ENCODE results near the gene GYS1.
"Not testable (repeated sequence)": the region's sequence is repeated elsewhere in the genome, so short reads cannot be mapped to it uniquely, and the experiment has no call there.

GYS1 gene

GRCh38 chr19:48993175-48994034, at the start of gene GYS1, which contains the start of gene RUVBL2:
Gene GYS1 (minus strand): TSS chr19:48993309. CDS start chr19:48993112, 197 bp downstream.
Gene RUVBL2 (plus strand): TSS chr19:48993887. CDS start chr19:48993912, 25 bp downstream.
- peak; percentile 98 for DNase-seq (ENCODE audit: low read depth)

- DNase-seq (ENCODE audit: low read depth): not testable (repeated sequence)
Observed at GRCh38 chr19:49042666-49043065, 49.6 kb upstream of the GYS1 start.

DNA sequence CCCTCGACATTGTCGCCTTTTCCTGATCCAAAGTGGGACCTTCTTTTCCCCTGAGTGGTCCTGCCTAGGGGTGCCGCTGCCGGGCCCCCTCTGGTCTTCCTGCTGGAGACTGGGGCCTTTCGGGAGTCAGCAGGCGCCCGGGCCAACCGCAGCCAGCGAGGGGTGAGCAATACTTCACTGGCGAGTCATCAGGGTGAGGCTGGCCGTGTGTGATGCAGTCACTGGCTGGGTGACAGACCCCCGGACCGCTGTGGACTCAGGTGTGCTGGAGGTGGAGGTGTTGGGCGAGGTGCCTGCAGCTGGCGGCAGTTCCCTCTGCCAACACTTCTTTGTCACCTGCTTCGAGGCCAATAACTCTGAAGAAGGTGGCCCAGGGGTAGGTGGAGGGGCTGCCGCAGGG, 49.1 kb upstream of the GYS1 start:
- DNase-seq (ENCODE audit: low read depth): no peak

DNA sequence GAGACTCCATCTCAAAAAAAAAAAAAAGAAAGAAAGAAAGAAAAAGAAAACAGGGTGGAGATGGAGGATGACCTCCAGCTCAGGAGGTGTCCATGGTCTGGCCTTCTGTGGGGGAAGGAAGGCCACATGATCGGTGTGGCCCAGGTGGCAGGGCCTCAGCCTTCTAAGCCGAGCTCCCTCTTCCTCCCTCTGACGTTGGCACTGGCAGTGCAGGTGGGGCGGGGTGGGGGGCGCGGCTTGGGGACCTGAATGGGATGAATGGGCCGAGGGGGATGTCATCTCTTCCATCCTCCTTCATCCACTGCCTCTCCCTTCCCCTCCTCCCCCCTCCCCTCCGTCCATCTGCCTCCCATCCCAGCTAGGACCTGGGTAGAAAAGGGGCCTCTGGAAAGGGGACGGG, 46.6 kb upstream of the GYS1 start:
- not testable (repeated sequence) for DNase-seq (ENCODE audit: low read depth)

DNA sequence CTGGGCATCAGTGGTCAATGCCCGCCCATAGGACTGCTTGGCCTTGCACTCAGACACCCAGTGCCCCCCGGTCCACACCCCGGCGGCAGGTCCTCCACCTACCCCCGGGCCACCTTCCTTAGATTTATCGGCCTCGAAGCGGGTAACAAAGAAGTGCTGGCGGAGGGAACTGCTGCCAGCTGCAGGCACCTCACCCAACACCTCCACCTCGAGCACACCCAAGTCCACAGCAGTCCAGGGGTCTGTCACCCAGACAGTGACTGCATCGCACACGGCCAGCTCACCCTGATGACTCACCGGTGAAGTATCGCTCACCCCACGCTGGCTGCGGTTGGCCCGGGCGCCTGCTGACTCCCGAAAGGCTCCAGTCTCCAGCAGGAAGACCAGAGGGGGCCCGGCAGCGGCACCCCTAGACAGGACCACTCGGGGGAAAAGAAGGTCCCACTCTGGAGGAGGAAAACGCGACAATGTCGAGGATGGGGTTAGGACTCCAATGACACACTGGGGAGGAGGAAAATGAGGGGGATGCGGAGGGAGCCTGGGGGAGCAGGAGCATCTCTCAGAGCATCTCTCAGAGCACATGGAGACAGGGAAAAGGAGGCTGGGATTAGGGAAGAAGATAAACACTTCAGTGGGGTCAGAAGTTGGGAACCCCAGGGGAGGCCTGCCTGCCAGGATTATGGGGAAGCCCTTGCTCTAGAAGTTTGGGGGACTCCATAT, 45.6 kb upstream of the GYS1 start:
- not testable (repeated sequence) for DNase-seq (ENCODE audit: low read depth)

GRCh38 chr19:49038111-49038510, 45.0 kb upstream of the GYS1 start:
- DNase-seq (ENCODE audit: low read depth): not testable (repeated sequence)

DNA sequence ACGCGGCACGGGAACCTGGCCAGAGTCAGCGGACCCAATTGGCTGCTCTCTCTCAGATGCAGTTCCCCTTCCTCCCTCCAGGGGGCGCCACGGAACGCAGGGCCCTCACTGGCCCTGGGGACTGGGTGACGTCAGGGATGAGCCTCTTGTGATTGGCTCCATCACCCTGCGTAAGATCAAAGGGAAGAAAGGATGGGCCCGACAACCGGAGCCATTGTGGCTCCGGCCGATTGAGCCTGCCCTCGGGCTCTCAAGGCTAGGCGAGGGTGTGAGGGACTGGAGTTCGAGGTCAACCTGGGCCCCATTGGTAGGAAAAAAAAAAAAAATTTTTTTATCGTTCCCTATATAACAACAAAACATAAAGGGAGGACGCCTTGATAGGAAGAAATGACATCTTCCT, 43.7 kb upstream of the GYS1 start, which contains the start of gene CGB1:
TSS of gene CGB1 (minus strand) at position 81 of the 400 bp plus-strand sequence. CDS start 184 bp downstream, outside the sequence.
- not testable (repeated sequence) for DNase-seq (ENCODE audit: low read depth)

GRCh38 chr19:49031642-49032301, 38.7 kb upstream of the GYS1 start, which contains the start of gene CGB2:
Gene CGB2 (plus strand): TSS chr19:49031890. CDS start chr19:49032096, 206 bp downstream.
- DNase-seq (ENCODE audit: low read depth): not testable (repeated sequence)

- not testable (repeated sequence) for DNase-seq (ENCODE audit: low read depth)
Observed at GRCh38 chr19:49030323-49030722, 37.2 kb upstream of the GYS1 start.

GRCh38 chr19:49029749-49030148, 36.6 kb upstream of the GYS1 start:
- DNase-seq (ENCODE audit: low read depth): not testable (repeated sequence)

- not testable (repeated sequence) for DNase-seq (ENCODE audit: low read depth)
Observed at GRCh38 chr19:49028686-49029085, 35.6 kb upstream of the GYS1 start.

- not testable (repeated sequence) for DNase-seq (ENCODE audit: low read depth)
Observed at GRCh38 chr19:49025599-49025998, 32.5 kb upstream of the GYS1 start.

GRCh38 chr19:49025088-49025487, 32.0 kb upstream of the GYS1 start:
- not testable (repeated sequence) for DNase-seq (ENCODE audit: low read depth)

GRCh38 chr19:49024233-49024632, 31.1 kb upstream of the GYS1 start, which contains the start of gene CGB3:
Gene CGB3 (minus strand): TSS chr19:49024333. CDS start chr19:49023971, 362 bp downstream.
- not testable (repeated sequence) for DNase-seq (ENCODE audit: low read depth)

GRCh38 chr19:49022116-49022515, 29.0 kb upstream of the GYS1 start:
- DNase-seq (ENCODE audit: low read depth): no peak

DNA sequence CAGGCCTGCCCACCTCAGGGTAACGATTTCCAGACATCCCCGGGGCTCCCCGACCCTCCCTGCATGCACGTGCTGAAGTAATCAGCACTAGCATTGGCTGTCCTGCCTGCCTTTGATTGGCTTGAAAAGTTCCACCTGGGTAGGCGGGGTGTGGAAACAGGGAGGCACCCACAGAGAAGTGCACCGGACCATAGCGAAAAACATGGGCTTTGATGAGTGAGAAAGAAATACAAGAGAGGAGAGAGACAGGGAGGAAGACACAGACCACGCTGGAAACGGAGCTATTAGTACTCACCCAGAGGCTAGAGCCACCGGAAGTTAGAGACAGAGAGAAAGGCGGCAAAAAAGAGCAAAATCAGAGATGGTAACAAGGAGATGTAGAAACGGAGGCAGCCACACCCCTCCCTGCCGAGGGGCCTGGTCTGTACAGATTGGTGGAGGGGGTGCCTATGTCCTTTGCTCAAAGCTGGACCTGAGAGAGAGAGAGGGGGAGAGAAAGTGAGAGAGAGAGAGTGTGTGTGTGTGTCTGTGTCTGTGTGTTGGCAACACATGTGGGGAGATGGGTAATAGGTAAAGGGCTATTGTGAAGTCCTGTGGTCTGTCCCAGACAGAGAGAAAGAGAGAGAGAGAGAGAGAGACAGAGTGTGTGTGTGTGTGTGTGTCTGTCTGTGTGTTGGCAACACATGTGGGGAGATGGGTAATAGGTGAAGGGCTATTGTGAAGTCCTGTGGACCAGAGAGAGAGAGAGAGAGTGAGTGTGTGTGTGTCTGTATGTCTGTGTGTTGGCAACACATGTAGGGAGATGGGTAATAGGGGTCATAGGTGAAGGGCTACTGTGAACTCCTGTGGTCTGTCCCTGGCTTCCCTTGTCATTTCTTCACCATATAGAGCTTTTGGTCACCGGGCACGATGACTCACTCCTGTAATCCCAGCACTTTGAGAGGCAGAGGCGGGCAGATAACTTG, 28.1 kb upstream of the GYS1 start:
- DNase-seq (ENCODE audit: low read depth): no peak

DNA sequence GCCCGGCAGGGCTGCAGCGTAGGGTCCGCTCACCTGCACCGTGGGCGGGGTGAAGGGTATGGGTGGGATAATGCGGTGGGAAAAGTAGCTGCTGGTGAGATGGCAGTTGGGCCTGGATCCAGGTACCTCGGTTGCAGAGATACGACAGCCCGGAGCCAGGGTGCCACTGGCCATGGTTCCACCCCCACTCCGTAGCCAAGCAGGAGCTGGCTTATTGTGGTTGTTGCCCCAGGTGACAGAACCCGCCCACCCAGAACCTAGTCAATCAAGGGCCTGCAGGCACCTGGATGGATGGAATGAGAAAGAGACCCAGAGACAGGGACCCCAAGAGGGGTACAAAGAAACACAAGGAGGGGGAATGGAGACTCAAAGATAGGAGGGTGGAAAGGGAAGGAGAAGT, 27.2 kb upstream of the GYS1 start:
- DNase-seq (ENCODE audit: low read depth): no peak

- no peak for DNase-seq (ENCODE audit: low read depth)
Observed at GRCh38 chr19:49019242-49019932, 26.3 kb upstream of the GYS1 start.

GRCh38 chr19:49018388-49019241, 25.5 kb upstream of the GYS1 start:
- not testable (repeated sequence) for DNase-seq (ENCODE audit: low read depth)

Data from HS-5 (cell line).